IPS-NIHi11 (cell line): ENCODE results near the gene ATXN7L1.
"Not testable (repeated sequence)": the region's sequence is repeated elsewhere in the genome, so short reads cannot be mapped to it uniquely, and the experiment has no call there.

Source experiments
- DNase-seq: peaks from one replicate; pipeline ENCODE4 v3.0.0; 2012; ENCODE audit warnings: mixed read lengths, low spot score

ATXN7L1 gene

GRCh38 chr7:105613611-105614330 is 262.6 kb downstream of the ATXN7L1 start:
- DNase-seq = no peak

DNA sequence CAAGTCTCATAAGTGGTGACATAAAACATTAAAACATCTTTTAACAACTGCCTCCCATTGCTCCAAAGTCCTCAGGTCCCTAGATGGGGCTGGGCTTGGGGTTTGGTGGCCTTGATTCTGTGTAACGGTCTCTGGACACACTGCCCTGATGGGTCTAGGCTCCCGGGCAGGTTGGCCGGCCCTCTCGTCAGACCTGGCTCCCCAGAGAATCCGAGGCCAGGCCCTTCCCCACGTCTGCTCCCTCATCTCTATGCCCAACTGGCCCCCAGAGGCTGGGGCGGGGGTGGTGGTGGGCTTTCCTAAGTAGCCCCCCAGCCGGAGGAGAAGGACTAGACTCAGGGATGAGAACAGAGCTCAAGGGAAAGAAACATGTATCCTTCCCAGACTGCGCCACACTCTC is 263.6 kb downstream of the ATXN7L1 start:
- DNase-seq = no peak

- DNase-seq = no peak
Observed at GRCh38 chr7:105611856-105612775, 264.3 kb downstream of the ATXN7L1 start.

DNA sequence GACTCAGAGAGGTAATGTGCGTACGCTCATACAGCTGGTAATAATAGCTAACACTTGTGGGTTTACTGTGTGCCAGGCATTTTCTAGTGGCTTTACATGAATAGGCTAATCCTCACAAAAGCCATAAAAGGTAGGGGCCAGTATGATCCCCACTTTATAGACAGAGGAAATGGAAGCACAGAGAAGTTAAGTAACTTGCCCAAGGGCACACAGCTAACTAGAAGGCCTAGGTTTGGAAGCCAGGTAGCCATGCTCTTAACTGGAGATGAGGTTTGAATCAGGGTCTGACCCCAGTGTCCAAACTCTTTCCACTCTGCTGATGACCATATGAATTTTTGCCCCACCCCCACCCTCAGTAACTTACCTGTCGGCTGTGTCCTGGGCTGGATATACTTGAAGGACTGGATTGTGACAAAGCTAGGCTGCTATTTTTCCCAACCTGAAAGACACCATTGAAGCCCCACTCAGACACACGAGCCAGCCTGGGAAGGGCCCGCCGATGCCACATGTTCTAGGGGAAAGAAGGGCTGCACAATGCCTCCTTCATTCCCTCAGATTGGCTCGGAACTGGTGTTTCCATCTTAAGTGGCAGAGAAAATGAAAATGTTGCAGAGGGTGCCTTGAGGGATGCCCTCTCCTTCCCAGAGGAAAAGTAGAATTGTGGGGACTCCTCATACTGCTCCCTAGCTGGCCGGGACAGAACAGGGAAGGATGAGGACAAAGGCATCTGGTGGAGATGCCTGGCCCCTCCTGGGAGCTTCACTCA is 266.1 kb downstream of the ATXN7L1 start:
- DNase-seq = no peak

GRCh38 chr7:105602325-105603305 is 273.8 kb downstream of the ATXN7L1 start:
- no peak for DNase-seq

DNA sequence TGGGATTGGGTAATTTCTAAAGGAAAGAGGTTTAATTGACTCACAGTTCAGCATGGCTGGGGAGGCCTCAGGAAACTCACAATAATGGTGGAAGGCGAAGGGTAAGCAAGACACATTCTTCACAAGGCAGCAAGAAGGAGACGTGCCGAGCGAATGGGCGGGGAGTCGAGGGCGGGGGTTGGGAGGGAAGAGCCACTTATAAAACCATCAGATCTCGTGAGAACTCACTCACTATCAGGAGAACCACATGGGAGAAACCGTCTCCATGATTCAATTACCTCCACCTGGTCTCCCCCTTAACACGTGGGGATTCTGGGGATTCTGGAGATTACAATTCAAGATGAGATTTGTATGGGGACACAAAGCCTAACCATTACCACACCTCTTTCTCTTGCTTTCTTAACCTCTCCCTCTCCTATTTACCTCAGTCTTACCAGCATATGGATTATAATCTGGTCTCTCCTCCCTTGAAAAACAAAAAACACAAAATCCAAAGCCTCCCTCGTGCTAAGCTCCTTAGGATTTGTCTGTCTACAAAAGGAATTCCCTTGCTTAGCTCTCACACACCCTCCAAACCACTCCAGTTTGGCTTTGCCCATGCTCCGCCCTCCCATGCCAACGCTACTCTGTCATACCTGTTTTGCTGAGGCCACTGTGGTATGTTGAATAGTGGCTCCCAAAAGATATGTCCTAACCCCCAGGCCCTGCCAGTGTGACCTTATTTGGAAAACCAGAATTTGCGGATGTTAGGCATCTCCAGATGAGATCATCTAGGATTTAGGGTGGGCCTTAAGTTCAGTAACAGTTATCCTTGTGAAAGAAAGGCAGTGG is 275.5 kb downstream of the ATXN7L1 start:
- DNase-seq = no peak

DNA sequence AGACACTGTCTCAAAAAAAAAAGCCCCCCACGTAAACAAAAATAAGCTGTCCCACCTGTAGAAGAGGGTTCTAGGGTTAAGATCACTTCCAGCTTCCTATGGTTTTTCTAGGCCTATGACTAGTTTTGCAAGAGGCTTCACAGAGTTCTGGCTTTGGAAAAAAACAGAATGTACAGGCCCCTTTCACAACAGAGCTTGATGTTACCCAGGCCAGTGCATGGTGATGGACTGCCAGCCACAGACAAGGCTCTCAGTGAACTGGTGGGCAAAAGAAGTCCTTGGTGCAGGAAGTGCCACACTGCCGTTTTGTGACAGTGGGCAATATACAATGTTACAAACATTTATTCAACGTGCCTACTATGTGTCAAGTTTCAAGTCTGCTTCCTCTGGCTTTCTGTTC is 276.8 kb downstream of the ATXN7L1 start:
- no peak for DNase-seq

DNA sequence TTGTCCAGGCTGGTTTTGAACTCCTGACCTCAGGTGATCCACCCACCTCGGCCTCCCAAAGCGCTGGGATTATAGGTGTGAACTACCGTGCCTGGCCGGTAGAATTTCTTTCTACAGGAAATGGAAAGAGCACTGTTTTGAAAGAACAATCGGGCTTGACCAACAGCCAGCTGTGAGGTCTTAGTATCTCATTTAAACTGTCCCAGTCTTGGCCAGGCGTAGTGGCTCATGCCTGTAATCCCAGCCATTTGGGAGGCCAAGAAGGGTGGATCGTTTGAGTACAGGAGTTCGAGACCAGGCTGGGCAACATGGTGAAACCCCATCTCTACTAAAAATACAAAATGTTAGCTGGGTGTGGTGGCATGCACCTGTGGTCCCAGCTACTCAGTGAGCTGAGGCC is 277.3 kb downstream of the ATXN7L1 start:
- DNase-seq = not testable (repeated sequence)

- no peak for DNase-seq
Observed at GRCh38 chr7:105596866-105597265, 279.5 kb downstream of the ATXN7L1 start.

GRCh38 chr7:105594034-105594433 is 282.4 kb downstream of the ATXN7L1 start:
- no peak for DNase-seq

- no peak for DNase-seq
Observed at GRCh38 chr7:105591522-105591921, 284.9 kb downstream of the ATXN7L1 start.

DNA sequence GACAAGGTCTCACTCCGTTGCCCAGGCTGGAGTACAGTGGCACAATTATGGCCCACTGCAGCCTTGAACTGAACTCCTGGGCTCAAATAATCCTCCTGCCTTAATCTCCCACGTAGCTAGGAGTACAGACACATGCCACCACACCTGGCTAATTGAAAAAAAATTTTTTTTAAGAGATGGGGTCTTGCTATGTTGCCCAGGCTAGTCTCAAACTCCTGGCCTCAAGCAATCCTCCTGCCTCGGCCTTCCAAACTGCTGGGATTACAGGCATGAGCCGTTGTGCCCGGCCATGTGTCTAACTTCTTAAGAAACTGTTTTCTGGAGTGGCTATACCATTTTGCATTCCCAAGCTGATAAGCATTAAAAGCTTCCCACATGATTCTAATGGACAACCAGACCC is 285.6 kb downstream of the ATXN7L1 start:
- DNase-seq = no peak

- peak; percentile 74 for DNase-seq
Observed at GRCh38 chr7:105589356-105590077, 286.9 kb downstream of the ATXN7L1 start.

- no peak for DNase-seq
Observed at GRCh38 chr7:105587909-105588635, 288.3 kb downstream of the ATXN7L1 start.

- no peak for DNase-seq
Observed at GRCh38 chr7:105585850-105586500, 290.4 kb downstream of the ATXN7L1 start.

- DNase-seq = no peak
Observed at GRCh38 chr7:105584165-105584564, 292.2 kb downstream of the ATXN7L1 start.

DNA sequence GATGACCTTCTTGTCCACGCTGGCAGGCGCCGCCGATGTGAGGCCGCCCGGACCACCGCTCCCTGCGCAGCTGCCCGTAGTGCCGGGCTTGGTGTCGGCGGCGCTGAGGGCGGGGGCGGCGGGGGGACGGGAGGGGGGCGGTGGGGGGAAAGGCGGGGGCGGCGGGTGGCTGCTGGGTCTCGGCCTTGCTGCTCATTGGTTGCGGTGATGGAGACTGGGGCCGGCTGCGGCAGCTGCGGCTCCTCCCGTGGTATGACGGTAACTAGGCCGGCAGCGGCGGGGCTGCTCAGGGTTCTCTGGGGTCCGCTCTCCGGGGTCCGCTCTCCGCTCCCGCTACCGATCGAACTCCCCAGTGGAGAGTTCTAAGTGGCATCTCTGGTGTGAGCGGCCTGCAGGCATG is 293.3 kb downstream of the ATXN7L1 start:
- DNase-seq = no peak

GRCh38 chr7:105581066-105581811 is 295.2 kb downstream of the ATXN7L1 start, which contains the start of gene EFCAB10:
EFCAB10 (minus strand) TSS chr7:105581493; CDS start chr7:105581463, 30 bp downstream.
- peak; percentile 93 for DNase-seq
